Ammon's horn (tissue), 1 donor: ENCODE results near the gene SPNS2.

Experiments used
- DNase-seq: peaks from one replicate; pipeline ENCODE4 v3.0.0-alpha.2; 2016; ENCODE audit warnings: low spot score

The SPNS2 gene

GRCh38 chr17:4503283-4504025 lies 4.8 kb downstream of the SPNS2 start:
- DNase-seq: peak; percentile 43

GRCh38 chr17:4504188-4504587 lies 5.5 kb downstream of the SPNS2 start:
- DNase-seq: no peak

DNA sequence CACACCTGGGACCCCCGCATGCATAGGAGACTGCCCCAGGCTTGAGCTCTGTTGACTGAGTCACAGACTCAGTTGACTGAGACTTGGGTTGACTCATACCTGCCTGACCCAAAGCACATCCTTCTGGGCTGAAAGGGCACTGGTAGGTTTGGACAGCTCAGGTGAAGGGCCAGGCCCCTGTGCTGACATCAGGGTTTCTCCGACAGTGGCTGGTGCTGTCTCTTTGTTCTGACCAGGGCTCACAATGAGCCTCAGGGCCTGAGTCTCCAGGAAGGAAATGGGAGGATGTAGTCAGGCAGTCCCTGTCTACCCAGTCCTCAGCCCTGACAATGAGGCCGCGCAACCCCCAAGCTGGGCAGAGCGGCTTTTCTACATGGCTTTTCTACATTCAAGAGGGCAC lies 6.5 kb downstream of the SPNS2 start:
- DNase-seq: no peak

GRCh38 chr17:4506175-4506813 lies 7.6 kb downstream of the SPNS2 start:
- DNase-seq: no peak

DNA sequence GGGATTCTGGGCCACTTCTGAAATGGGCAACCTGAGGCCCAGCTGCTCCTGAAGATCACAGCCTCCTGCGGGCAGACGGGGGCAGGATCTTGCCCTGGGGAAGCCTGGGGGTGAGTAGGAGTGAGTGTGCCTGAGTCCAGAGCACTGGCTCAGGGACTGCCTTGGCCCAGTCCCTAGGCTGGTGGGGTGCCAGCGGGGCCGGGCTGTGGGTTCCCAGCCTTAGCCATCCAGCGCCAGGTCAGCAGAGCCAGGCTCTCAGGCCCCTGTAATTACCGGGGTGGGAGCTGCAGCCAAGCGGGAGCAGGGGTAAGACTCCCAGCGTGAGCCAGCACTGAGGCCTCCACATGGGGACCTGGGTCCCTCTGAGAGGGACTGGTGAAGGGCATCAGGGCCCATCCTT lies 8.2 kb downstream of the SPNS2 start:
- DNase-seq: no peak

GRCh38 chr17:4507361-4508111 lies 8.9 kb downstream of the SPNS2 start:
- DNase-seq: no peak

- no peak for DNase-seq
Observed at GRCh38 chr17:4508207-4508606, 9.5 kb downstream of the SPNS2 start.

DNA sequence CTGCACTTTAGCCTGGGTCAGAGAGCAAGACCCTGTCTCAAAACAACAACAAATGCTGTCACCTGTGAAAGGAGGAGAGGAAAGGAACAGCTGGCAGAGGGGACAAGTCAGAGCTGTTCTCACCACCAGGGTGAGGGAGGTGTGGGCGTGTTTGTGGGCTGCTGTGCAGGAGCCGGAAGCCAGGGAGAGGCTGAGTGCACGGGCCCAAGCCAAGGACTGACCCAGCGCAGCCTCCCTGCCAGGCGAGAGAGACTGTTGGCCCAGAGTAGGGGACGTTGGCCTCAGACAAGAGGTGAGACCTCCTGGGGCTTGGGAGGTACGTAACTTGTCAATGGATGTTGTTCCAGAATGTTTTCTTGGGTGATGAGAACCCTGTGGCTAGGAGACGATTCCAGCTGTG lies 10.7 kb downstream of the SPNS2 start:
- DNase-seq: no peak

- no peak for DNase-seq
Observed at GRCh38 chr17:4509923-4510617, 11.4 kb downstream of the SPNS2 start.

DNA sequence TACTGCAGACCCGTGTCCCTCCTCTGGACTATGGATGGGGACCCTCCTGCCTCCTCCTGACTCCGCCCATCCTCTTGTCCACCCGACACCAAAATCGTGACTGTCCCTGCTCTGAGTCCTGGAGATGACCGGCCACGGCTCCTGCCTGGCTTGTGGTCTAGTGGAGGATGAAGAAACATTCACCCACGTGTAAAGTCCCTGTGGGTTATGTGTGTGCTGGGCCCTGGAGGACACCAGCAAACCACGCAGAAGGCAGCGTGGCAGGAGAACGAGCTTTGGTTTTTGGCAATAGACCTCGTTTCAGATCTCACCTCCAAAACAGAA lies 11.9 kb downstream of the SPNS2 start:
- DNase-seq: peak; percentile 43

DNA sequence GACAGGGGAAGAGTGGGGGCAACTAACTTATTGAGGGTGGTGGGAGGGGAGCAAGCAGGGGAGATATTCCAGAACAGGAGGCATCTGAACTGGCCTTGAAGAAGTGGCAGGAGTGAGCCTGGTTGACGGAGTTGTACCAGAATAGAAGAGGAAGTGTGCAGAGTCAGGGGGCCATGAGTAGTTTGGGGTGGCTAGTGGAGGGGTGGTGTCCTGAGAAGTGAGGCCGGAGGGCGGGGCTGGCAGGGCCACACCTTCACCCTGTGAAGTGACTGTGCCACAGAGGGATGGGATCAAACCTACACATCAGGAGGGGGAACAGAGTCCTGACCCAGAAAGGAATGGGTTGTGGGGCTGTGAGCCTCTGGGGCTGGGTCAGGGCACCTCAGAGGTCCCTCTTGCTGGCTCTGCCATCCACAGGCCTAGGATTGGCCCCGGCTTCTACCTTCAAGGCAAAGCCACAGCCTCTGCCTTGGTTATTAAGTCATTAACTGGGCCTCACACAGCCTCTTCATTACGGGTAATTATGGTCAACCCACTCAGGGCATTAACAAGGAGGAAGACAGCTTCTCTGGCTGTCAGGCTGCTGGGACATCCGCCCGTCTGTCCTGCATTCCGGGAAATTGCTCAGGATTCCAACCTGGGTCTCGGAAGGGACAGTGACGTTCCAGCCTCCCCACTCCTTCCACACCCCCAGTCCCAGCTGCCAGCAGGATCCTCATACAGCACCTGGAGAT lies 12.7 kb downstream of the SPNS2 start:
- peak; percentile 56 for DNase-seq

GRCh38 chr17:4512156-4513112 lies 13.8 kb downstream of the SPNS2 start:
- DNase-seq: no peak

GRCh38 chr17:4513113-4514032 lies 14.7 kb downstream of the SPNS2 start:
- DNase-seq: no peak

DNA sequence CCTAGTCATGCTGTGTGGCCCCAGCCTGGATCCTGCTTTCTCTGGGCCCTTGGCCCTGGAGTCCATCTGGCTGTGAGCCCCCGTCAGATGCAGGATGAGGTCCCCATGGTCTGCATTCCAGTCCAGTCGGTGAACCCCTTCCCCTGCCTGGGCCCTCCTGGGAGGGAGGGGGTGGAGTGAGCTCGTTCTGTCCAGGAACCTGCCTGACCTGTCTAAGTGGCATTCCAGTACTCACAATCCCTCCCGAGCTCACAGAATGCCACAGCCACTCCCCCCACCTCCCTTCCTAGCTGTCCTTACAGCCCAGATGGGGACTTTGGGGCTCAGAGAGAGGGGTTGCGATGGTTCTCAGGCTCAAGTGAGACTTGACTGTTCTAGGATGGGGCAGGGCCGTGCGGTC lies 15.5 kb downstream of the SPNS2 start:
- no peak for DNase-seq

DNA sequence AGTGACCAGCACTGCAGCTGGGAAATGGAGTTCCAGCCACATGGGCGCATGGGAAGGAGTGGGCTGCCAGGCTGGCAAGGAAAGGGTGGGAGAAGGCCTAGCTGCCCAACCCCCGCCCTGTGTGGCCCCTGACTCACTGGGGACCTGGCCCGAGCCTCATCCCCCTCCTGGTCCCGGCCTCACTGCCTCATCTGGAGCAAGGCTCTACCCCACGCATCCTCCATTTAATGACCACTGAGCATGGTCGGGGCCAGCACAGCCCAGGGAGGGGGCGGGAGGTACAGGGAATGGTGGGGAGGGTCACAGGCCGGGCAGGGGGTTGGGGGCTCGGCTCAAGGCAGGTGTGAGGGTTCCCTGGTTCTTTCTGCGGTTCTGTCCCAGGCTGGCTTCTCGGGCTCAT lies 16.1 kb downstream of the SPNS2 start:
- DNase-seq: no peak

- DNase-seq: no peak
Observed at GRCh38 chr17:4515501-4515900, 16.8 kb downstream of the SPNS2 start.

- no peak for DNase-seq
Observed at GRCh38 chr17:4516735-4517134, 18.1 kb downstream of the SPNS2 start.

GRCh38 chr17:4518901-4519300 lies 20.2 kb downstream of the SPNS2 start:
- DNase-seq: no peak

- peak; percentile 62 for DNase-seq
Observed at GRCh38 chr17:4519361-4519788, 20.7 kb downstream of the SPNS2 start.
